Inflammatory macrophage treated with lipopolysaccharide for 4 hours (primary cell): ENCODE data around the gene FXYD6.
A peak's percentile ranks its signal among the peaks of the same experiment; 100 is the strongest.
"Not testable (repeated sequence)": the region's sequence is repeated elsewhere in the genome, so short reads cannot be mapped to it uniquely, and the experiment has no call there.

Experiments
- DNase-seq: peaks from one replicate; pipeline ENCODE4 v3.0.0-alpha.2; 2020

Gene FXYD6

GRCh38 chr11:117868088-117868487 lies 8.4 kb downstream of the FXYD6 start:
- DNase-seq: no peak

- no peak for DNase-seq
Observed at GRCh38 chr11:117866526-117866925, 9.9 kb downstream of the FXYD6 start.

DNA sequence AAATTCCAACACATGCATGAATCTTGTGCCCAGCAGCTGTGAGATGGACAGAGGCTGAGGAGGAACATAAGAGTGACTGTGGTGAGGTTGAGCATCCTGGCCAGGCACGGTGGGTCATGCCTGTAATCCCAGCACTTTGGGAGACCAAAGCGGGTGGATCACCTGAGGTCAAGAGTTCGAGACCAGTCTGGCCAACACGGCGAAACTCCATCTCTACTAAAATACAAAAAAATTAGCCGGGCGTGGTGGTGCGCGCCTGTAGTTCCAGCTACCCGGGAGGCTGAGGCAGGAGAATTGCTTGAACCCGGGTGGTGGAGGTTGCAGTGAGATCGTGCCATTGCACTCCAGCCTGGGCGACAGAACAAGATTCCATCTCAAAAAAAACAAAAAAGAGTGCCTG lies 10.9 kb downstream of the FXYD6 start:
- not testable (repeated sequence) for DNase-seq

DNA sequence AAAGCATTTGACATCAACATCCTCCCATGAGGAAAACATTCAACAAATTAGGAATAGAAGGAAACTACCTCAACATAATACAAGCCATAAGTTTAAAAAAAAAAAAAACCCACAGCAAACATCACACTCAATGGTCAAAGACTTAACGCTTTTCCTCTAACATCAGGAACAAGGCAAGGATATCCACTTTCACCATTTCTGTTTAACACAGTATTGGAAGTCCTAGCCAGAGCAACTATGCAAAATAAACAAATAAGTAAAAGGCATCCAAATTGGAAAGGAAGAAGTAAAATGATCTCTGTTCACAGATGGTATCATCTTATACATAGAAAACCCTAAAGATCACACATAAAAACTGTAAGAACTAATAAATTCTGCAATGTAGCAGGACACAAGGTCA lies 13.1 kb downstream of the FXYD6 start:
- no peak for DNase-seq

DNA sequence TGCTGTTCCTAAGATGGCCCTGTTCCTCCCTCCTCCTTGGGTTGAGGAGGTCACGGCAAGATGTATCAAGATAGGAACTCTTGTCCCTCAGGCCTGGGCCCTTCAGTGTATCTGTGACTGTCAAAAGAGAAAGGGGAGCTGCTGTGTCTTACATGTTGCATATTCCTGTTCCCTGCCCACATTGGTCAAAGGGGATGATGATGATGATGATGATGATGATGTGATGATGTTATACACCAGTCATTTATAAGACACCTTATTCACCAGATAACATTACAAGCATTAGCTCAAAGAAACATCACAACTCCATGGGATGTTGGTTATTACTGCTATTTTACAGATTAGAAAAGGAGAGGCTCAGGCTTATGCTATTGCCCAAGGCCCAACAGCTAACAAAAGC lies 13.7 kb downstream of the FXYD6 start:
- DNase-seq: no peak

DNA sequence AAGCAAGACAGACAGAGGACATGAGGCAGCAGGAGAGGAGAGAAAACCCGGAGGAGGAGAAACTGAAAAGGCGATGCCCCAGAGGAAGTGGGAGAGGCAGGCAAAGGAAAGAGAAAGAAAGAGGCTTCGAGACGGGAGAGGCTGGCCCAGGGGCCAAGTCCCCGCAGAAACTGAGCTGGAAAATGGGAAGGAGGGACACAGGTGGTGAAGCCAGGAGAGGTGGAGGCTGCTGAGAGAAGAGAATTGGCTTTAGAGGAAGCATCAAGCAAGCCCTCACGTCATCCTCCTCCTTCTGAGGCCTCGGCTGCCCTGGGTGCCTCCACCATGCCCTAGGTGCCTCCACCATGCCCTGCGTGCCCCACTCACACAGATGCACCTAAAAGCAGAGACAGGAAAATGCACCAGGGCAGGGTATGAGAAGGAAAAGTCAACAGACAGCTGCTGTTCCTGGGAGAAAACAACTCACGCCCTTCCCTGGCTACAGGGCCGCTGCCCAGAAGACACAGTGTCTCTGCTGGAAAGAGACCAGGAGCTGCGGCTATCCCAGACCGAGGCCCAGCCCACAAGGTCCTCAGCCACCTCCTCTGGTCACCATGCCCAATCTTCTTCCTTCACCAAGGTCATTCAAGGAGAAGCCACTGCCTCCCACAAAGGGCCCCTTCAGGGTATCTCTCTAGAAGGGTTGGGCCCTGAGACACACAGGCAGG lies 14.3 kb downstream of the FXYD6 start:
- DNase-seq: peak; percentile 37

- no peak for DNase-seq
Observed at GRCh38 chr11:117861151-117862018, 15.1 kb downstream of the FXYD6 start.

DNA sequence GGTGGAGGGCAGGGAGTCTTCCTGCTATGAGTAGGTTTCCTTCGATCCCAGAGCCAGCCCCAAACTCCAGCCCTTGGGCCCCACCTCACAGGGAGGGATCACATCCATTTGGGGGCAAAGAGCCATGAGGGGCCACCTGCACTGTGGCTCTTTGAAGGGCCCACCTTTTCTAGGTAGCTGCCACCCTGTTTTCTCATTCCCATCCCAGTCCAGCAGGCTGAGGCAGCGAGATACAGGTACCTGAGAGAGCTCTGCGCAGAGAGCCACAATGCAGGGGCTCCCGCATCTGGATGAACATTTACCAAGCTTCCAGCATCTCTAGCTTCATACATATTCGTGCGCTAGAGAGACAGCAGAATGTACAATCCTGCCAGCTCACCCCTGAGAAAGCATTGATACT lies 16.3 kb downstream of the FXYD6 start:
- DNase-seq: no peak

DNA sequence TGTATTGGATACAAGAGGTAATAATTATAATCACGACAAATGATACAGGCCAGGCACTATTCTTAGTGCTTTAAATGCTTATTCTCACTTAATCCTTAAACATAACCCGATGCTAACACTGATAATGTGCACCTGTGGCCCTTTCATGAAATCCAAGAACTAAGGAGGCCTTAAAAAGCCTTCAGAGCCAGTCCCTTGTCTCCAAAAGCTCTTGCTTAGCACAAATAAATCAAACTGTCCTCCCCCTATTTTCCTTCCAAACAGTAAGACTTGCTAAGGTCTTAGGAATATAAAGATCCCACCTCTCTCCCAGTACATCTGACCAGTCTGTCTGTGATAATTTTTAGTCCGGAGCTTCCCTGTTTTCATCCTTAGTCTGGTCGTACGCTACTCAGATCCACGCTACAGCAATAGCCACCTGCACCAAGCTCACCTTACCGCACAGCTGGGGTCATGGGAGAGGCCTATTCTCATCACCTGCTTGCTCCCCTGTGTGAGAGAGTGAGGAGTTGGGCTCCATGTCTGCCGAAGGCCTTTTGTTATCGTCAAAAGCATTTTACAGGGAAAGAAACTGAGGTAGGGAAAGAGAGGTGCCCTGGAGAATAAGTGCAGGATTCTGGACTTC lies 16.9 kb downstream of the FXYD6 start:
- no peak for DNase-seq

GRCh38 chr11:117859061-117859460 lies 17.4 kb downstream of the FXYD6 start:
- DNase-seq: no peak

GRCh38 chr11:117857734-117858414 lies 18.6 kb downstream of the FXYD6 start:
- no peak for DNase-seq

DNA sequence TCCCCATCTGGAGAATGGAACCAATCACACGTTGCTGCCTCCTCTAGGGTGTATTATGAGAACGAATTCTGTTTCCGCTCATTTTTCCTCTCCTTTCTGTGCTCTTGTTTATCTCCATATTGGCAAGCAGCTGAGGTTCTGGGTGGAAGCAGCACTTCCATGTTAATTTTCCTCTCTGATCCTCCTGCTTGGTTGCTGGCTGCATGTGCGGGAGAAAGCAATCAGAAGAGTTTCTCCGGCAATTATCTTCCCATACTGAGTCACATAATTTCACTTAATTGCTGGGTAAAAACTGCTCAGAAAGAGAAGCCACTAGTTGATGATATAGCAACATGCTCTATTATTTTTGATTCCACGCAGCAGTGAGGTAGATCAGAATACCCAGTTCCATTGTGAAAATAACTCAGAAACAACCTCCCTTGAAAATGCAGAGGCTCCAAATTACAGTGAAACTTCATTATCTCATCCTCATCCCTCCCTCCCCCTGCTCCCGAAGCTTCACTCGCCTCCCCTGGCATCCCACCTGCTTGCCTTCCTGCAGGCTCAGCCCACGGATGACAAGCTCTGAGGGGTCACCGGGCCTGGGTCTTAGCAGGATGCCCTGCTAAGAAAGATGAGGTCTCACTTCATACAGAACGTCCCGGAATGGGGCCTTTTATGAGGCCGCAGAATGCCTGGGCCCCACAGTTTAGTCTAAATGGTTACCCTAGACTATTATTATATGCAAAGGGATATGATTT lies 20.4 kb downstream of the FXYD6 start:
- DNase-seq: no peak

DNA sequence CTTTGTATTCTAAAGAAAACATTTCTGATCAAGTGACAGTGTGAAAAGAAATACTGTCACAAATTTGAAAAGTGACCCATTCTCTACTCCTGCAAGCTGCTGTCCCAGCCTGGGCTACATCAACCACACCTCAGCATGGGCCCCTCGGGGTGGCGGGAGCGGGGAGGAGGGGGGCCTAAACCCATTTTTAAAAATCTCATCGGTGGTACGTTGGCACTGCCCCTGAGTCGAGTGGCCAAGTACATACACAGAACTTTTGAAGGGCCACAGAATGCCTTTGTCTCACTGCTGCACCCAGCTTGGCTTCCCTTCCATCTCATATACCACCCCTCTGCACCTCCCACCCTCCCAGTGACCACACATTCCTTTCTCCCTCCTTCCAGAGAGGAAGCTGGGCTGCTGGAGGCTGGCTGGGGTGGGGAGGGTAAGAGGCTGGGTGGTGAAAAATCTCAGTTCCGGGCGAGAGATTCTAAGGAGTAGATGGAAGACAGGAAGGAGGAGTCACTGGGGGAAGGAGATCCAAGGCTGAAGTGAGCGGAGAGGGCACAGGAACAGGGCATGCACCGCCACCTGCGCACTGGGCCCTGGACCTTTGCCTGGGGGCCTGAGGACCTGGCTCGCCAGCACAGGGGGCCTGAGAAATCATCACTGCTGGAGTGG lies 21.1 kb downstream of the FXYD6 start:
- DNase-seq: no peak

- no peak for DNase-seq
Observed at GRCh38 chr11:117852309-117852708, 24.1 kb downstream of the FXYD6 start.

DNA sequence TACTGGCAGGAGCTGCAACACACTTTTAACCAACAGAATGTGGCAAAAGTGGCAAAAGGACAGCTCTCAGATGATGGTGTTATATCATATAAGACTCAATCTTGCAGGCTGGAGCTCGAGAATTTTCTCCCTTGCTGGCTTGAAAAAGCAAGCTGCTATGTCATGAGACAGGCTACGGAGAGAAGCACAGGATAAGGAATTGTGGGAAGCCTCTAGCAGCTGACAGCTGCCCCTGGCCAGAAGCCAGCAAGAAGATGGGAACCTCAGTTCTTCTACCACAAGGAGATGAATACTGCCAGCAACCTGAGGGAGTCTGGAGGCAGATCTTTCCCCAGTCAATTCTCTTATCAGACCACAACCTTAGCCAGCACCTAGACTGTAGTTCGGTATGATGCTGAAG lies 24.6 kb downstream of the FXYD6 start:
- no peak for DNase-seq

- peak; percentile 54 for DNase-seq
Observed at GRCh38 chr11:117851106-117851505, 25.4 kb downstream of the FXYD6 start.

DNA sequence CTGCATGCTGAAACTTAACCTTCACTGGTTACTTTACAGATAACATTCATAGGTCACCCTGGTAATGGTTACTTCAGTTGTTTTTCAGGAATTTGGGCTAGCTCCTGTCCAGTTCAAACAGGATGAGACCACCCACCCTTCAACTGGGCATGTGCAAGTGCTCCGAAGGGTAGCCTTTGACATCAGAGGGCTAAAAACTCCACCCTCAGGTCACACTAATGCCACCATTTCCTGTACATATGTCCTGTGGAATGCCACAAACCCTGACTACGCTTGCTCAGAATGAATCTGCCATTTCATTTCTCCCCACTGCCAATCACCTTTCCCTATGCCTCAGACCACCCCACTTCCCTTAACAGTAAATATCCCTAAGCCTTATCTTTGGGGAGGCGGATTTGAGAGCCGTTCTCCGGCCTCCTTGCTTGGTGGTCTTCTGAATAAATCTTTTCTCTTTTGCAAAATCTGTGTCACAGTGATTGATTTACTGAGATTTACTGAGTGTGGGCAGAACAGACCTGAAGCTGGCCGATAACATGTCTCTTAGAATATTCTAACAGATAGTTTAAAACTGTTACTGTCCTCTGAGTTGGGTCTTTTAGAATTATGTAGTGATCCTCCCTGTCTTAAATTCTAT lies 26.6 kb downstream of the FXYD6 start:
- DNase-seq: no peak

GRCh38 chr11:117843666-117844484 lies 32.6 kb downstream of the FXYD6 start:
- peak; percentile 72 for DNase-seq

GRCh38 chr11:117842131-117842941 lies 34.1 kb downstream of the FXYD6 start:
- peak; percentile 97 for DNase-seq
